Measurements from ENCODE around the gene ELOVL5.
A peak's percentile ranks its signal among the peaks of the same experiment; 100 is the strongest.
"Not testable (repeated sequence)": the region's sequence is repeated elsewhere in the genome, so short reads cannot be mapped to it uniquely, and the experiment has no call there.

The ELOVL5 gene

DNA sequence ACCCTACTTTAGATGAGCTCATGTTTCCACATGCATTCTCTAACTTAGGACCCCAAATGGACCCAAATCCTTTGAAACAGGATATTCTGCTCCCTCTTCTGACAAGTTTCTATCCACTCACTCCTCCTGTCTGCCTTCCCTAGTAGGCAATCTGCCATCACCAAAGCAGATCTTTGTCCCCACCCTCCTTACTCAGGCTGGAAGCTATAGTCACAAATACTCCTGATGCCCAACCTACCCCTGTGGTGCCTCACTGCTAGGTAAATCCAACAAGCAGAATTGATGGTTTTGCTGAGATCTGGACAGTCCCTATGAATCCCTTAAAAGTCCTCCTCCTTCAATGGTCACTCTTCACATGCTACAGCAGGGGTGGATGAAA lies 21.7 kb downstream of the ELOVL5 start:
- DNase-seq, result no peak

GRCh38 chr6:53326372-53327016 lies 22.3 kb downstream of the ELOVL5 start:
- no peak for DNase-seq

GRCh38 chr6:53325785-53326184 lies 23.0 kb downstream of the ELOVL5 start:
- no peak for DNase-seq

GRCh38 chr6:53322188-53323029 lies 26.3 kb downstream of the ELOVL5 start:
- DNase-seq, result no peak

- DNase-seq, result no peak
Observed at GRCh38 chr6:53321701-53322100, 27.0 kb downstream of the ELOVL5 start.

GRCh38 chr6:53320964-53321363 lies 27.8 kb downstream of the ELOVL5 start:
- DNase-seq, result no peak

DNA sequence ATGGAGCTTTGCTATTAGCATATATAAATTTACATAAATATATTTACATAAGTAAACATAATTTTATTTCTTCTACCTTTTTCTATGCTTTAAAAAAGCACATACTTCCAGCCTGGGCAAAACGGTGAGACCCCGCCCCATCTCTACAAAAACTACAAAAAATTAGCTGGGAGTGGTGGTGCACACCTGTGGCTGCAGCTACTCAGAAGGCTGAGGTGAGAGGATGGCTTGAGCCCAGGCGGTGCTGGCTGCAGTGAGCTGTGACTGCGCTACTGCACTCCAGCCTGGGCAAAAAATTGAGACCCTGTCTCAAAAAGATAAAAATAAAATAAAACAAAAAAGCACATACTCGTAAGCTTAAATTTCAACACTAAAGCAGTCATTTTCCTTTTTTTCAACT lies 30.3 kb downstream of the ELOVL5 start:
- DNase-seq, result no peak

- no peak for DNase-seq
Observed at GRCh38 chr6:53317861-53318260, 30.9 kb downstream of the ELOVL5 start.

DNA sequence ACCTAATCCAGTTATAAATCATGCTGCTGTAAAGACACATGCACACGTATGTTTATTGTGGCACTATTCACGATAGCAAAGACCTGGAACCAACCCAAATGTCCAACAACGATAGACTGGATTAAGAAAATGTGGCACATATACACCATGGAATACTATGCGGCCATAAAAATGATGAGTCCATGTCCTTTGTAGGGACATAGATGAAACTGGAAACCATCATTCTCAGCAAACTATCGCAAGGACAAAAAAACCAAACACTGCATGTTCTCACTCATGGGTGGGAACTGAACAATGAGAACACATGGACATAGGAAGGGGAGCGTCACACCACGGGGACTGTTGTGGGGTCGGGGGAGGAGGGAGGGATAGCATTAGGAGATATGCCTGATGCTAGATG lies 31.5 kb downstream of the ELOVL5 start:
- DNase-seq, result not testable (repeated sequence)

DNA sequence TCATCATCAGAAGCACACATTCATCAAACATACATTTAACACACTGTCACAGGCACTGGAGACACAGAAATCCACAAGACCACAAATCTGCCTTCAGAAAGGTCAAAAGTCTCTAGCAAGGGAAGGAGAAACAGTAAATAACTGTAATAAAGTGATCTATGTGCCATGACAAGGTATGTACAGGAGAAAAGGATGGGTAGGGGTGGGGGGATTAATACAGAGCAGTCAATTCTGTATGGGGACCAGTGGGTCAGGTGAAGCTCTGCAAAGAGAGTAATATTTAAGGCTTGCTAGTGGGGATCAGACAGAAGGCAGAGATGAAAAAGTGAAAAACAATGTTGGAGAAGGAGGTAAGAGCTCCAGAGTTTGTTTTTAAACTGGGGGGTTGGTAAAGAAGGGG lies 32.6 kb downstream of the ELOVL5 start:
- no peak for DNase-seq

GRCh38 chr6:53315086-53315724 lies 33.5 kb downstream of the ELOVL5 start:
- no peak for DNase-seq

- DNase-seq, result no peak
Observed at GRCh38 chr6:53313784-53314400, 34.9 kb downstream of the ELOVL5 start.

GRCh38 chr6:53312355-53312754 lies 36.4 kb downstream of the ELOVL5 start:
- peak; percentile 54 for DNase-seq

DNA sequence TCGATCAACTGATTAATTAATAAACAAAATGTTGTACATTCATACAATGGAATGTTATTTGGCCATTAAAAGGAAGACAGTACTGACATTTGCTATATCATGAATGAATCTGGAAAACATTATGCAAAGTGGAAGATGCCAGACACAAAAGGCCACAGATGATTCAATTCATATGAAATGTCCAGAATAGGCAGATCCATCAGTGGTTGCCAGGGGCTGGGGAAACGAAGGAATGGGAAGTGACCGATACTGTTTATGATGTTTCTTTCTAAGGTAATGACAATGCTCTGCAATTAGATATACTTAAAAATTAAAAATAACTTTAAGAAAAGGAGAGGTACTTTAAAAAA lies 37.2 kb downstream of the ELOVL5 start:
- DNase-seq, result no peak

- DNase-seq, result no peak
Observed at GRCh38 chr6:53310771-53311585, 37.8 kb downstream of the ELOVL5 start.

GRCh38 chr6:53309901-53310300 lies 38.8 kb downstream of the ELOVL5 start:
- no peak for DNase-seq

DNA sequence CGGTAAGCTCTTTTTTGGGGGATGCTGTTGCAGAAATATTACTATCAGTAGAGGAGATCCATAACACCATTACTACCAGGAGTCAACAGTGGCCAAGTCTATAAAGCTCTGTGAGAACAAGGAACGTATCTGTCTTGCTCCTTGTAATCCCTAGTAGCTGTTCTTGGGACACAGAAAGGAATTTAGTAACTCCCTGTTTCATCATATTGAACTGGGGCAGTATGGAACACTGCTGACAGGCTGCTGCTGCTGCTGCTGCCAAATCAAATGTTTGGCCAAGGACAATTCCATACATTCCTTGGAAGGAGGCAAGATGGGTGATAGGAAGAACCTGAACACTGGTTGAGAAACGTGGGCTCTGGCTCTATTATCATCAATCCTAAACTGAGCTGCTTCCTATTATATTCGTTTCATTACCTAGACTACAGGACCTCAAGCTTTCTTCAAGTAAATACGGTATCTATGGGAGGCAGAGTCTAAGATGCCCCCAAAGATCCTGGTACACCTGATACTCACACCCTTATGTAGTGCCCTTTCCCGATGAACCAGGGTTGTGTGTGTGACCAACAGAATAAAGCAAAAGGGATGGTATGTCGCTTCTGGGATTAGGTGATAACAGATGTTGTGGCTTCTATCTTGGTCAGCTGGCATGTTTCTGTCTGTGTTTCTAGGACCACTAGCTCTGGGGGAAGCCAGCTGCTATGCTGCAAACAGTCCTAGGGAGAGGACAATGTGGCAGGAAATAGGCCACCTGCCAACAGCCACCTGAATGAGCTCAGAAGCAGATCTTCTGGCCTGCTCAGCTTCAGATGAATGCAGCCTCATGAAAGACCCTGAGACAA lies 39.5 kb downstream of the ELOVL5 start:
- DNase-seq, result peak; percentile 43

- peak; percentile 47 for DNase-seq
Observed at GRCh38 chr6:53306819-53307347, 41.9 kb downstream of the ELOVL5 start.

- not testable (repeated sequence) for DNase-seq
Observed at GRCh38 chr6:53306217-53306616, 42.5 kb downstream of the ELOVL5 start.

- DNase-seq, result not testable (repeated sequence)
Observed at GRCh38 chr6:53305506-53306005, 43.2 kb downstream of the ELOVL5 start.

DNA sequence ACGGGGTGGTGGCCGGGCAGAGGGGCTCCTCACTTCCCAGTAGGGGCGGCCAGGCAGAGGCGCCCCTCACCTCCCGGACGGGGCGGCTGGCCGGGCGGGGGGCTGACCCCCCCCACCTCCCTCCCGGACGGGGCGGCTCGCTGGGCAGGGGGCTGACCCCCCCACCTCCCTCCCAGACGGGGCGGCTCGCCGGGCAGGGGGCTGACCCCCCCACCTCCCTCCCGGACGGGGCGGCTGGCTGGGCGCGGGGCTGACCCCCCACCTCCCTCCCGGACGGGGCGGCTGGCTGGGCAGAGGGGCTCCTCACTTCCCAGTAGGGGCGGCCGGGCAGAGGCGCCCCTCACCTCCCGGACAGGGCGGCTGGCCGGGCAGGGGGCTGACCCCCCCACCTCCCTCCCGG lies 43.8 kb downstream of the ELOVL5 start:
- not testable (repeated sequence) for DNase-seq
